Stimulated activated CD8-positive, alpha-beta memory T cell treated with anti-CD3 and anti-CD28 coated beads, Interleukin-15, amount 100 ng/mL, for 4 hours (primary cell): Measurements from ENCODE around the gene P2RY13.

ENCODE experiments used
- DNase-seq, 2 donors: peaks; one replicate each; pipeline ENCODE4 v3.0.0-alpha.2; 2020; ENCODE audit warnings: low read depth in 2 of 2

P2RY13 gene

GRCh38 chr3:151329363-151329762 is at the start of gene P2RY13:
Gene P2RY13, minus strand, starts transcription at chr3:151329549. Its CDS starts 21 bp downstream, at chr3:151329528.
- no peak for DNase-seq

- DNase-seq: no peak
Observed at GRCh38 chr3:151377768-151378385, 48.5 kb upstream of the P2RY13 start.

GRCh38 chr3:151372063-151372820 is 42.9 kb upstream of the P2RY13 start:
- no peak for DNase-seq

GRCh38 chr3:151371526-151371925 is 42.2 kb upstream of the P2RY13 start:
- no peak for DNase-seq

GRCh38 chr3:151367448-151367847 is 38.1 kb upstream of the P2RY13 start:
- DNase-seq: no peak

GRCh38 chr3:151366993-151367392 is 37.6 kb upstream of the P2RY13 start:
- no peak for DNase-seq

- no peak for DNase-seq
Observed at GRCh38 chr3:151362751-151363174, 33.4 kb upstream of the P2RY13 start.

- no peak for DNase-seq
Observed at GRCh38 chr3:151357463-151357850, 28.1 kb upstream of the P2RY13 start.

GRCh38 chr3:151356794-151357462 is 27.6 kb upstream of the P2RY13 start:
- no peak for DNase-seq

- no peak for DNase-seq
Observed at GRCh38 chr3:151351648-151352047, 22.3 kb upstream of the P2RY13 start.

GRCh38 chr3:151351219-151351618 is 21.9 kb upstream of the P2RY13 start:
- DNase-seq: no peak

GRCh38 chr3:151350656-151351055 is 21.3 kb upstream of the P2RY13 start:
- DNase-seq: no peak

- no peak for DNase-seq
Observed at GRCh38 chr3:151347432-151347831, 18.1 kb upstream of the P2RY13 start.

- DNase-seq: no peak
Observed at GRCh38 chr3:151346292-151346691, 16.9 kb upstream of the P2RY13 start.

- no peak for DNase-seq
Observed at GRCh38 chr3:151345859-151346258, 16.5 kb upstream of the P2RY13 start.

- no peak for DNase-seq
Observed at GRCh38 chr3:151331696-151332095, 2.3 kb upstream of the P2RY13 start.

- no peak for DNase-seq
Observed at GRCh38 chr3:151330899-151331298, 1.6 kb upstream of the P2RY13 start.

- DNase-seq: no peak
Observed at GRCh38 chr3:151330379-151330778, 1.0 kb upstream of the P2RY13 start.

- peak in 1 of 2 donors; percentile 5 for DNase-seq
Observed at GRCh38 chr3:151328298-151328995, 902 bp downstream of the P2RY13 start.

GRCh38 chr3:151327571-151328198 is 1.7 kb downstream of the P2RY13 start:
- DNase-seq: no peak

GRCh38 chr3:151322511-151322910 is 6.8 kb downstream of the P2RY13 start:
- DNase-seq: no peak

- no peak for DNase-seq
Observed at GRCh38 chr3:151321526-151321925, 7.8 kb downstream of the P2RY13 start.
